Stomach (tissue), 4 donors: ENCODE measurements around the gene DHFR2.

Experiments used
- POLR2A ChIP-seq, 4 donors: fragments of 450-650 bp; IDR thresholded peaks; one replicate each; pipeline ENCODE4 v1.6.1; 2016; ENCODE audit warnings: antibody characterized with exemption in 4 of 4, control low read depth in 2 of 4, mild to moderate bottlenecking in 1 of 4, moderate library complexity in 1 of 4
- POLR2AphosphoS5 ChIP-seq, 3 donors: sonication (generic); formaldehyde crosslinking; IDR thresholded peaks; one replicate each; pipeline ENCODE4 v1.6.1; 2016; ENCODE audit warnings: antibody characterized with exemption in 3 of 3
- TF ChIP-seq, protein P1 (sequence below), 7 experiments: fragments of 450-650 bp in 4 of 7; fragments of 200-600 bp in 3 of 7; sonication (generic) in 3 of 7; IDR thresholded peaks; one replicate each; pipeline ENCODE4 v1.5.1; 2016 to 2019; ENCODE audit warnings: antibody characterized with exemption in 7 of 7, control low read depth in 2 of 7, mild to moderate bottlenecking in 1 of 7

DNA sequence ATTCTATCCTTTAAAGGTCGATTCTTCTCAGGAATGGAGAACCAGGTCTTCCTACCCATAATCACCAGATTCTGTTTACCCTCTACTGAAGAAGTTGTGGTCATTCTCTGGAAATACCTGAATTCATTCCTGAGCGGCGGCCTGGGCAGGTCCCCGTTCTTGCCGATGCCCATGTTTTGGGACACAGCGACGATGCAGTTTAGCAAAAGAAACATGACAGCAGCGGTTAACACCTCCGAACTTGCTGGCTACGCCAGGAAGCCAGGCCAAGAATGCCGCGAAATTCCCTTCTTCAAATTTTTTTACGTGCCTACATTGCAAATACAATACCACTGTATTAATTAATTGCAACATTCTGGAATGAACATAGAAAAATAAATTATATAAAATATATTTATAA is 1.4 kb downstream of the DHFR2 start:
- TF ChIP-seq, protein P1, sequence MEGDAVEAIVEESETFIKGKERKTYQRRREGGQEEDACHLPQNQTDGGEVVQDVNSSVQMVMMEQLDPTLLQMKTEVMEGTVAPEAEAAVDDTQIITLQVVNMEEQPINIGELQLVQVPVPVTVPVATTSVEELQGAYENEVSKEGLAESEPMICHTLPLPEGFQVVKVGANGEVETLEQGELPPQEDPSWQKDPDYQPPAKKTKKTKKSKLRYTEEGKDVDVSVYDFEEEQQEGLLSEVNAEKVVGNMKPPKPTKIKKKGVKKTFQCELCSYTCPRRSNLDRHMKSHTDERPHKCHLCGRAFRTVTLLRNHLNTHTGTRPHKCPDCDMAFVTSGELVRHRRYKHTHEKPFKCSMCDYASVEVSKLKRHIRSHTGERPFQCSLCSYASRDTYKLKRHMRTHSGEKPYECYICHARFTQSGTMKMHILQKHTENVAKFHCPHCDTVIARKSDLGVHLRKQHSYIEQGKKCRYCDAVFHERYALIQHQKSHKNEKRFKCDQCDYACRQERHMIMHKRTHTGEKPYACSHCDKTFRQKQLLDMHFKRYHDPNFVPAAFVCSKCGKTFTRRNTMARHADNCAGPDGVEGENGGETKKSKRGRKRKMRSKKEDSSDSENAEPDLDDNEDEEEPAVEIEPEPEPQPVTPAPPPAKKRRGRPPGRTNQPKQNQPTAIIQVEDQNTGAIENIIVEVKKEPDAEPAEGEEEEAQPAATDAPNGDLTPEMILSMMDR (IDR thresholded peaks at IDR 0.05): no peak
- TF ChIP-seq POLR2AphosphoS5 (IDR thresholded peaks at IDR 0.05) (no peak), POLR2A (IDR thresholded peaks at IDR 0.05) (no peak)
